HG03097 (cell line): ENCODE data around the gene PAX5.

Experiments used
- ATAC-seq: cut with Tn5 transposase; IDR thresholded peaks from one replicate; pipeline ENCODE4 v1.9.1; 2021; ENCODE audit not compliant: unreplicated experiment, low FRiP score

PAX5 gene

GRCh38 chr9:36935768-36936497 lies 98.1 kb downstream of the PAX5 start:
- no peak for ATAC-seq

GRCh38 chr9:36935332-36935731 lies 98.7 kb downstream of the PAX5 start:
- ATAC-seq: no peak

GRCh38 chr9:36934478-36935065 lies 99.5 kb downstream of the PAX5 start:
- ATAC-seq: no peak

DNA sequence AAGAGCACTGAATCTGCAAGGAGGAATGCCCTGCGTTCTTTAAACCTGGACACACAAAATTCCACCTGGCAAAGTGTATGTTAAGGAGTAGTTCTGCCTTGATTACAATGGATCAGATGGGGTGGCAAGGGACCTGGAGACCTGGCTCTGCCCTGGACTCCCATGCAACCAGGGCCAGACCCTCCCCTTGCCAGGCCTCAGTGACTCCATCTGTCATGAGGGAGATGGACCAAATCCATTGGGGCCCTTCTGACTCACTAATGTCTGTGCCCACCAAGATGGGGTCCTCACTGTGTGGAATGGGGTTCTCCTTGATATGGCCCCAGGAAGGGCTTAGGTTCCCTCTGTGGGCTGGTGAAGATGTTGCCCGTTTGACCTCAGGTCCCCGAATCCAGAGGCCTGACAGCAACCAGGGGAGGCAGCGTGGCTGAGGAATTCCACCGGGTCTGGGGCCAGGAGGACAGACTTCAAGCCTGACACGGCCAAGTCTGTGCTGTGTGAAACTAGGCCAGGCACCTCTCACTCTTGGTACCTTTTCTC lies 100.3 kb downstream of the PAX5 start:
- no peak for ATAC-seq

GRCh38 chr9:36932198-36932597 lies 101.9 kb downstream of the PAX5 start:
- no peak for ATAC-seq

- no peak for ATAC-seq
Measured at GRCh38 chr9:36930941-36931340, 103.1 kb downstream of the PAX5 start.

DNA sequence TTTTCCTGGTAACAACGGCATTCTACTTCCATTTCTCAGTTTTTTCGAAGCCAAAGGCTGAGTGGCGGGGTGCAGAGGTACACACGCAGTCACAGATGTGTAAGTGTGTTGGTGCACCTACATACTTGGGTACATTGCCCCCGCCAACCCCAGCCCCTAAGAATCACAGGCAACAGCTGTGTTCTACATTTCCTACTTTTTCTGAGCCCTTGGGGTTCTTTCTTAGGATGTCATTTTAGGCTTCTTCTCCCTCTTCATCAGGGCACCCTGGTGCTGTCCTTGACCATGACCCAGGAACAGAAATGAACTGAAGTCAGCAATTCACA lies 104.8 kb downstream of the PAX5 start:
- ATAC-seq: no peak

DNA sequence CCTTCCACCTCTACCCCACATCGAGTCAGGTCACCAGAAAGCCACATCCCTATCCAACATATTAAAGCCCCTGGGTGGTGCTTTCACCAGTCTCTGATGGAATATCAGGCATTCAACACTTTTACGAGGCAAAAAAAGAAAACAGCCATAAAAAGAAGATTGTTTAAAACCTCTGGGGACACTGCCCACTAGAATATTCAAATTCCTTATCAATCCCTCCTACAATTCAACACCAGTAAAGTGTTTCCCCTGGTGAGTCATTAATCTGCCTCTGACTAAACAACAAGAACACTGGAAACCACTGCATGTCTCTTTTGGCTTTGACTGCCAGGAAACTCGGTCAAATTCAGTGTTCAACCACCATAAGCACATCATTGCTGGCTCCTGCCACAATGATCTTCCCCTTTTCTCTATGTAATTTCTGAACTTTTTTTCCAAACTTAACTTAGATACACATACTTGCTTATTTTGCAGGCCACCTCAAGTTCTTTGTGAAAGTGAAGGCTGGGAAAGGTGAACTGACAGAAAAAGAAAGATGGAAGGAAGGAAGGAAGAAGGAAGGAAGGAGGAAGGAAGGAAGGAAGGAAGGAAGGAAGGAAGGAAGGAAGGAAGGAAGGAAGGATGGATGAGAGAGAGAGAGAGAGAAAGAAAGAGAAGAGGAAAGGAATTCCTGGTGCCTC lies 105.3 kb downstream of the PAX5 start:
- no peak for ATAC-seq

DNA sequence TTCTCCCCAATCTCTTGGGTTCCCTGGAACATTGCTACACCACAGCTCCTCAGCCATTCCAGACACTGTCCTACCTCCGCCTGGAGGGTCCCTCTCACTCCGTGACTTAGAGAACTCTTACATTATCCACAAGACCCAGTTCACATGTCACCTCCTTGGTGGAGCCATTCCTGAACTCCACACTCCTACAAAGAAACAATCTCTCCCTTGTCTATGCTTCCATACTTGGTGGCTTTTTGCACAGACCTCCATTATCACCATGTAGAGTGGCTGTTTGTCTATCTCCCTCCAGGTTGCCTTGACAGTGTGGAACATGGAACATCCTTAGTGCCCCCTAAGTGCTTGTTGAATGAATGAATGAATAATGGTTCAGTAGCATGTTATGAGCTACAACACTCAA lies 105.9 kb downstream of the PAX5 start:
- no peak for ATAC-seq

- ATAC-seq: no peak
Measured at GRCh38 chr9:36924757-36925432, 109.2 kb downstream of the PAX5 start.

- ATAC-seq: no peak
Measured at GRCh38 chr9:36924071-36924470, 110.0 kb downstream of the PAX5 start.

DNA sequence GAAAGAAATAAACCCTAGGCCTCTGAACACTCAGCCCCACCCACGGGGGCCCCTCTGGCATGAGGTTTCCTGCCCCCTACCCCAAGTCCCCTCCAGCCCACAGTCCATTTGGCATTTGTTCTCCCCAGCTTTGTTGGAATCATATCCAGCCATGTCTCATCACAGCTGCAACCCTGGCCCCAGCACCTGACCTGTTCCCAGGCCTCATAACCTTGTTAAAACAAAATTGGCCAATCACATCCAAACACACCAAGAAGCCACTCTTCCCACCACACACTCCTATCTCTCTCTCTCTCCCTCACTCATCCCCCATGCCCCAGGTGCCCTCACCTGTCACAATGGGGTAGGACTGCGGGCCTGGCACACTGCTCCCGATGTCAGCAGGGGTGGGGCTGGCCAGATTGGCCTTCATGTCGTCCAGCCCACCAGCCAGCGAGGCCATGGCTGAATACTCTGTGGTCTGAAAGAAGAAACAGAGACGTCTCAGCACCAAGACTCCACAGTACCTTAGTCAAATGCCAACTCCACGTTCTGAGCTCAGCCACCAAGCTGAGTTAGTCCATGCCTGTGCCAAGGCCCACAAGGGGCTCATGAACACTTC lies 110.9 kb downstream of the PAX5 start:
- ATAC-seq: no peak

- no peak for ATAC-seq
Measured at GRCh38 chr9:36922548-36922947, 111.5 kb downstream of the PAX5 start.

DNA sequence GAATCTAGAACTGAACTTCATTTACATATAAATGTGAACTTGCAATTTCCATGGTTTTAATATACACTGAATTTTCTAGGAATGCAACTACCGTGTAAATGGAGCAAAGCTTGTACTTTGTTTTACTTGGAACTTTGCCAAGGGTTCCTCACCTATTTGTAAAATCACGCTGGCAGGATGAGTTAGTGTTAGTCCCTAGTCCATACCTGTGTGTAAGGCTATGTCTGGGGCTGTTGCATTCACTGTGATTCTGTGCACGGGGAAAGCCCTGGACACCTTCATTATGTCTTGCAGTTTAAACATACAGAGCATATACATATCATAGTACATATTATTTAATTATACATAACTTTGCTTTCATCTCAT lies 119.9 kb downstream of the PAX5 start:
- no peak for ATAC-seq

GRCh38 chr9:36913393-36914211 lies 120.5 kb downstream of the PAX5 start:
- ATAC-seq: no peak

DNA sequence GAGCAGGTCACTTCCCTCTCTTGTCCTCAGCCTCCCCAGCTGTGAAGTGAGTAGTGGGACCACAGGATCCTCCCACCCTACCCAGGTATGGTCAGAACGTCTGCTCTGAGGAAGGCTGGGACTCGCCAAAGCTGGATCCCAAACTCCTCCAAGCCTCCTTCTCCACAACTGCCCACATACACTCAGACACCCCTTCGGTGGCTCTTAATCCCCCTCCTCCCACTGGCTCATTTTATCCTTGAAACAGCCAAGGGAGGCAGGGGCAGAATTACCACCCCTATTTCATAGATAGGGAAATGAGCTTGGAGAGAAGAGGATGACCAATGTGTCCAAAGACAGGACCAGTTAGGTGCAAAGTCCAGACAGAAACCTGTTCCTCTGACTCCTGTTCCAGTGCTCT lies 121.4 kb downstream of the PAX5 start:
- ATAC-seq: no peak

DNA sequence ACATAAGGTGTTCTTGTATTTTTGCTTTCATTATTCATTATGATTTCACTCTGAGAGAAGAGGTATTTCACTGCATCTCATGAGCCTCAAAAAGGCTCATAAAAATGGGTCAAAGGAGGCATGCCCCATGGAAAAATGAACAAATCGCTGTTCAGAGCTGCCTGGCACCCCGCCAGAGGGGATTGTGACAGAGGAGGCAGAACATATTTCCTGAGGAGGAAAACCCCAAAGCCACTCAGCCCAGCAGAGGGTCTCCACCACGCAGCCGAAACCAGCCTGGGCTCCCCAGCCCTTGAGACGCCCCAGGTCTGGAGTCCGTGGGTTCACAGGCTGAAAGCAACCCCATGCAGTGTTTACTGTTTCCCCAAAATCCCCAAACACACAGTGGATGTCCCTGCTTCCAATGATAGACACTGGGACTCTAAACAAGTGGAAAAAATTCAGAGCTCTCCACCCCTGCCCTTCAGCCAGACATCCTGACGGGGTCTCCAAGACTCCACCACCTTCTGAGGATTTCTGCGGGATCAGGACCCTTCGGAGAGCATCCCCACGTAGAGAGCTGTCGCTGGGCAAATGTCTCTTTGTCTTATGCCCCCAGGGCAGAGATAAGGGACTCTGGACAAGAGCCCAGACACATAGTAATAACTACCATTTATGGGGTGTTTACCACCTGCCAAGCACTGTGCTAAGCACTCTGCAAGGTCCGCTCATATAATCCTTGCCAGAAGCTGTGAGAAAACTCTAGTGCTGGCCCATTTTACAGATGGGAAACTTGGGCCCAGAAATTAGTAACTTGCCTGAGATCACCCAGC lies 122.3 kb downstream of the PAX5 start:
- no peak for ATAC-seq

GRCh38 chr9:36911037-36911436 lies 123.0 kb downstream of the PAX5 start:
- ATAC-seq: no peak

DNA sequence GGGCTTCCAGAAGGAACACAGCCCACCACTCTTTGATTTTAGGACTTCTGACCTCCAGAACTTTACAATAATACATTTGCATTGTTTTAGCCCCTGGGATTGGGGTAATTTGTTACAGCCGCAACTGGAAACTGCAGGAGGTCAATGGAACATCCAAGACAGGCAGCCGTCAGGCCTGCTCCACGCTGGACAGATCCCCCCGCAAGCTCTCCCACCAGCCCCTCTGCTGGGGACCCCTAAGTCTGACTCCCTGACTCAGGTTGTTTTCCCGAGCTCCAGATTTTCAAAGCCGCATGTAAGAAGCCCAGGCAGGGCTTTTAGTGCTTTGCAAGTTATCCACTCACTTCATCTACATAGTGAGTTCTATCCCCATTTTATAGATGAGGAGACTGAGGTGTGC lies 127.6 kb downstream of the PAX5 start:
- ATAC-seq: no peak
